CD4-positive, alpha-beta T cell (primary cell): ENCODE data around the gene ERCC2. TPM values are rescaled to one million over a fixed set of nuclear protein-coding genes. Genes with fewer than 3 reads are reported as not detected.

Source experiments
- ATAC-seq: fragments of 200-7000 bp; cut with Tn5 transposase; one replicate; pipeline ENCODE4 v1.10.0; 2022; ENCODE audit warnings: mild to moderate bottlenecking; ENCODE audit not compliant: poor library complexity
- CTCF ChIA-PET: fragments of 350-600 bp; sonication (Branson Sonifier 250); formaldehyde crosslinking; loops from one replicate; lab custom pipeline; 2021; ENCODE audit warnings: antibody characterized with exemption, inconsistent platforms; lab: Charles Lee
- POLR2A ChIA-PET: fragments of 350-600 bp; sonication (Branson Sonifier 250); formaldehyde crosslinking; loops from one replicate; lab custom pipeline; 2021; ENCODE audit warnings: antibody characterized with exemption, inconsistent platforms; lab: Charles Lee
- DNase-seq, 14 experiments: peaks; one replicate each; pipeline ENCODE4 v3.0.0-alpha.2; 2013 to 2020; ENCODE audit warnings: mixed read lengths in 2 of 14
- H3K27ac ChIP-seq, 2 donors: one replicate each; pipeline versions ENCODE4 v1.5.1 to v1.7.0; 2013; ENCODE audit warnings: low read length in 2 of 2, low read depth in 1 of 2, mild to moderate bottlenecking in 1 of 2
- H3K27me3 ChIP-seq, 2 experiments: 1 replicate in 1 of 2; 2 replicates in 1 of 2; pipeline versions ENCODE4 v1.6.1 to v1.7.0; 2013; ENCODE audit warnings: low read length in 2 of 2, control low read depth in 1 of 2, mild to moderate bottlenecking in 1 of 2, moderate library complexity in 1 of 2; ENCODE audit not compliant: insufficient read depth in 2 of 2, control insufficient read depth in 1 of 2
- H3K36me3 ChIP-seq: one replicate; pipeline ENCODE4 v1.6.1; 2013; ENCODE audit warnings: low read length, control low read depth; ENCODE audit not compliant: insufficient read depth
- H3K4me1 ChIP-seq: one replicate; pipeline ENCODE4 v1.6.1; 2013; ENCODE audit warnings: low read length, control low read depth; ENCODE audit not compliant: insufficient read depth
- H3K4me3 ChIP-seq: one replicate; pipeline ENCODE4 v1.5.1; 2013; ENCODE audit warnings: mild to moderate bottlenecking, low read length, moderate library complexity
- H3K9me3 ChIP-seq, 2 experiments: 1 replicate in 1 of 2; 2 replicates in 1 of 2; pipeline versions ENCODE4 v1.6.1 to v1.7.0; 2013; ENCODE audit warnings: low read length in 2 of 2, mild to moderate bottlenecking in 2 of 2, control low read depth in 1 of 2, moderate library complexity in 1 of 2; ENCODE audit not compliant: control insufficient read depth in 1 of 2, insufficient read depth in 1 of 2
- H3K27ac Mint-ChIP-seq: one replicate; pipeline ENCODE4 v1.8.0; 2020; ENCODE audit warnings: mixed read lengths
- H3K27me3 Mint-ChIP-seq: one replicate; pipeline ENCODE4 v1.8.0; 2021; ENCODE audit warnings: mixed read lengths
- H3K36me3 Mint-ChIP-seq: one replicate; pipeline ENCODE4 v1.8.0; 2021; ENCODE audit warnings: low read depth, mixed read lengths
- H3K4me1 Mint-ChIP-seq: one replicate; pipeline ENCODE4 v1.8.0; 2021; ENCODE audit warnings: low read depth, mixed read lengths
- H3K4me3 Mint-ChIP-seq: one replicate; pipeline ENCODE4 v1.8.0; 2020; ENCODE audit warnings: mild to moderate bottlenecking, mixed read lengths
- H3K9me3 Mint-ChIP-seq: one replicate; pipeline ENCODE4 v1.8.0; 2020; ENCODE audit warnings: mixed read lengths
- intact Hi-C, 2 experiments: fragments of 100-400 bp; cut with DNase I in 1 of 2; cut with micrococcal nuclease in 1 of 2; formaldehyde crosslinking; loops; one replicate each; pipeline versions ENCODE4 v1.15.1 to v1.9.0; 2023 to 2025; cut with DNase I, micrococcal nuclease
- total RNA-seq, 174 experiments: library from RNA in 2 of 174; stranded (reverse) in 2 of 174; gene quantifications; one replicate each; pipeline ENCODE4 v1.2.3 and lab custom pipeline; 2021 to 2026
- TF ChIP-seq, protein P1 (sequence below): fragments of 200-600 bp; IDR thresholded peaks from one replicate; pipeline ENCODE4 v1.8.0; 2022; ENCODE audit warnings: antibody characterized with exemption, mild to moderate bottlenecking

The ERCC2 gene
- total RNA-seq, 2 experiments from 2014 or later = 8.7 to 9.6 TPM

DNA sequence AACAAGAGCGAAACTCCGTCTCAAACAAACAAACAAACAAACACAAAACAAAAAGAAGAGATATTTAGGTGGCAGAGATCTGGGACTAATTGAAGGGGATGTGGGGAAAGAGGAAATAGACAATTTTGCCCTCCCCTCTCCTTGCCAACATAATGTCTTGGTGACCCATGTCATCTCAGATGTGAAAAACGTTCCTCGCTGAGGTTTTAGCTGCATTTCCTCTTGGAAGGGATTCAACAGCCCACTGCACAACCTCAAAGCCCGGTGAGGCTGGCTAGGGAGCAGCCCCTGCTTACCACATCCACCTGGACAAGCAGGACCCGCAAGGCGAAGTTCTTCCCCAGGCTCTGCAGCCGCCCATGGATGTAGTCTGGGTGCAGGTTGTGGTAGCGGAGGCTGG is 48.4 kb upstream of the ERCC2 start:
- ATAC-seq (no peak), DNase-seq (peak in 1 of 14 experiments; percentile 21)
- Histone ChIP-seq H3K4me1 (peaks cover 35% of the 10 kb centered on the region), H3K27ac (no peak overlapping the region), H3K27me3 (no peaks in the 10 kb centered on the region), H3K9me3 (no peaks in the 10 kb centered on the region), H3K4me3 (no peak overlapping the region), H3K36me3 (peaks cover 36% of the 10 kb centered on the region)
- CTCF ChIA-PET = no interaction called here
- no peaks in the 10 kb centered on the region for H3K27me3 Mint-ChIP-seq
- H3K27ac Mint-ChIP-seq = no peak overlapping the region
- POLR2A ChIA-PET = no interaction called here
- peaks cover 55% of the 10 kb centered on the region for H3K36me3 Mint-ChIP-seq
- H3K9me3 Mint-ChIP-seq = no peaks in the 10 kb centered on the region
- TF ChIP-seq, protein P1, sequence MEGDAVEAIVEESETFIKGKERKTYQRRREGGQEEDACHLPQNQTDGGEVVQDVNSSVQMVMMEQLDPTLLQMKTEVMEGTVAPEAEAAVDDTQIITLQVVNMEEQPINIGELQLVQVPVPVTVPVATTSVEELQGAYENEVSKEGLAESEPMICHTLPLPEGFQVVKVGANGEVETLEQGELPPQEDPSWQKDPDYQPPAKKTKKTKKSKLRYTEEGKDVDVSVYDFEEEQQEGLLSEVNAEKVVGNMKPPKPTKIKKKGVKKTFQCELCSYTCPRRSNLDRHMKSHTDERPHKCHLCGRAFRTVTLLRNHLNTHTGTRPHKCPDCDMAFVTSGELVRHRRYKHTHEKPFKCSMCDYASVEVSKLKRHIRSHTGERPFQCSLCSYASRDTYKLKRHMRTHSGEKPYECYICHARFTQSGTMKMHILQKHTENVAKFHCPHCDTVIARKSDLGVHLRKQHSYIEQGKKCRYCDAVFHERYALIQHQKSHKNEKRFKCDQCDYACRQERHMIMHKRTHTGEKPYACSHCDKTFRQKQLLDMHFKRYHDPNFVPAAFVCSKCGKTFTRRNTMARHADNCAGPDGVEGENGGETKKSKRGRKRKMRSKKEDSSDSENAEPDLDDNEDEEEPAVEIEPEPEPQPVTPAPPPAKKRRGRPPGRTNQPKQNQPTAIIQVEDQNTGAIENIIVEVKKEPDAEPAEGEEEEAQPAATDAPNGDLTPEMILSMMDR = no peak
- H3K4me1 Mint-ChIP-seq = peaks cover 39% of the 10 kb centered on the region
- no peak overlapping the region for H3K4me3 Mint-ChIP-seq
- intact Hi-C loops = no loop called here

DNA sequence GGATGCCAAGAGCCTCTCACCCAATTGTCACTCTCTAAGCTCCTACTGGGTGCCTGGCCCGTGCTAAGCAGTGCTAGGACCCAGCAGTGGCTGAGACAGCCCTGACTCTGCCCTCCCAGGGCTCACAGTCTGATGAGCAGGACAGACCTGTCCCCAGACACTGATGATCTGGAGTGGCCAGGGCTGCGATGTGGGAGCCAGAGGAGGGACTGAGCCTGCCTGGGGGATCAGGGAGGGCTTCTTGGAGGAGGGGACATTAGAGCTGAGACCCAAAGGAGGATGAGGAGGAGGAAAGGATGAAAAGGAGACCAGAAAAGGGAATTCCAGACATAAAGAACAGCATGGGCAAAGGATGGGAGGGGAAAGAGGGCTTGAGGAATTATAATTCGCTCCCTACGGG is 46.8 kb upstream of the ERCC2 start:
- Histone ChIP-seq H3K27me3 (no peaks in the 10 kb centered on the region), H3K27ac (no peak overlapping the region), H3K4me3 (no peak overlapping the region), H3K9me3 (no peaks in the 10 kb centered on the region), H3K4me1 (peaks cover 20% of the 10 kb centered on the region), H3K36me3 (peaks cover 46% of the 10 kb centered on the region)
- no peaks in the 10 kb centered on the region for H3K27me3 Mint-ChIP-seq
- CTCF ChIA-PET = interaction anchor here (0.6 kb wide), 1 partner anchor 69 kb away, joined by 3 read pairs; no protein-coding TSS in a partner anchor
- no peak for ATAC-seq
- DNase-seq = peak in 1 of 14 experiments; percentile 5
- H3K4me1 Mint-ChIP-seq = peaks cover 26% of the 10 kb centered on the region
- peaks cover 56% of the 10 kb centered on the region for H3K36me3 Mint-ChIP-seq
- H3K9me3 Mint-ChIP-seq = no peaks in the 10 kb centered on the region
- H3K27ac Mint-ChIP-seq = no peak overlapping the region
- TF ChIP-seq, protein P1 = no peak
- intact Hi-C loops = no loop called here
- POLR2A ChIA-PET = no interaction called here
- no peak overlapping the region for H3K4me3 Mint-ChIP-seq

DNA sequence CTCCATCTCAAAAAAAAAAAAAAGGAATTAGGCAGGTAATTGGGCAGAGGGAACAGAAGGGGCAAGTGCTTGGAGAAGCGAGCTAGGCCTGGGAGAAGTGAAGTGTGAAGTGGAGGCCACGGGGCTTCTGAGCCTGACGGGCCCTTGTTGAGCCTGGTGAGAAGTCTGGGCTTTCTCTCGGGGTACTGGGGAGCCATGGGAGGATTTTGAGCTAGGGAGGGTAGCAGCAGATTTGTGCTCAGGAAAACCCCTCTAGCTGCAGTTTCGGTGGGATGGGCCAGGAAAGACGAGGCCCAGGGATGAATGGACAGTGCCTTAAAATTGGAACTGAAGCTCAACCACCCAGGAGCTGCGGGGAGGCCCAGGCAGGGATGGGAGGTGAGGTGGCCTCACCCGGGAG is 44.1 kb upstream of the ERCC2 start:
- Mint-ChIP-seq H3K4me3 (no peak overlapping the region), H3K4me1 (peaks cover 11% of the 10 kb centered on the region), H3K27ac (no peak overlapping the region), H3K9me3 (no peaks in the 10 kb centered on the region), H3K36me3 (peaks cover 47% of the 10 kb centered on the region), H3K27me3 (no peaks in the 10 kb centered on the region)
- Histone ChIP-seq H3K4me3 (no peak overlapping the region), H3K9me3 (no peaks in the 10 kb centered on the region), H3K27me3 (no peaks in the 10 kb centered on the region), H3K4me1 (peaks cover 9% of the 10 kb centered on the region), H3K36me3 (peaks cover 38% of the 10 kb centered on the region), H3K27ac (no peak overlapping the region)
- POLR2A ChIA-PET = no interaction called here
- ATAC-seq (no peak), DNase-seq (no peak)
- TF ChIP-seq, protein P1 = no peak
- intact Hi-C loops = no loop called here
- CTCF ChIA-PET = interaction anchor here (1.3 to 1.8 kb wide), 2 partner anchors 25 to 64 kb away, joined by 4 to 5 read pairs; no protein-coding TSS in a partner anchor
